ENCODE data around the gene SLC25A12.

DNA sequence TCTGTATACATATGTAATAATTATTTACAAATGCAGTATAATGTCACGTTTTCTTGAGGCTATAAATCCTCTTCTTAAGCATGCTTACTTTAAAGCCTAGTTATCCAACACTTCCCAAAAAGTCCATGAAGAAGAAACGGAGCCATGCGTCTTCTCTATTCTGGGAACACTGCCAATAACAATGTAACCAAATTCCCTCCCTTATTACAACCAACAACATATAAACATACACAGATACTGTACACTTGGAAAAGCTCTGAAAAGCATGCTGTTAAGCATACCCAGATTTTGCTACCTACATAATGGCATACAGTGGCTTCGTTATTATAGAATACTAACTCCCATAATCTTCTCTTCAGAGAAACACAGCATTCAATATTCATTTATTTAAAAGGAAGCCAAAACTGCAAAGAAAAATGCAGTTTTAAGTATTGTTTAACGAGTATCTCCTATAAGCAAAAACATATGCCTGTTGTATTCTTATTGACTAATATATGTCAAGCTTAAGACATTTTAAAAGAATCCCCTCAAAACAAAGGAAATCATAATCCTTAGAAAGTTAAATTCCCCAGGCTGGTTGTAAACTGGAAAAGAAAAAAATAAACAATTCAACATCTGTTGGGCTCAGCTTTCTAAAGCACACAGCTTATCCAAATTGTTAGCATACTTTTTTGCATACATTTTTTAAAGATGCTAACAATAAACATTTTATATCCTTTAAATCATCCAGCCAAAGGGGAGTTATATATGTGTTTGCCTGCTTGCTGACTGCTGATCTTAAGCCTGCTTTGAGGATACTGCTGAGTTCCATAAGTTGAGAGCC lies 83.4 kb downstream of the SLC25A12 start:
- no peak for TF ChIP-seq POLR2A (IDR thresholded peaks at IDR 0.05; ENCODE audit: extremely low read depth, insufficient read length)
- TF ChIP-seq, protein P1, sequence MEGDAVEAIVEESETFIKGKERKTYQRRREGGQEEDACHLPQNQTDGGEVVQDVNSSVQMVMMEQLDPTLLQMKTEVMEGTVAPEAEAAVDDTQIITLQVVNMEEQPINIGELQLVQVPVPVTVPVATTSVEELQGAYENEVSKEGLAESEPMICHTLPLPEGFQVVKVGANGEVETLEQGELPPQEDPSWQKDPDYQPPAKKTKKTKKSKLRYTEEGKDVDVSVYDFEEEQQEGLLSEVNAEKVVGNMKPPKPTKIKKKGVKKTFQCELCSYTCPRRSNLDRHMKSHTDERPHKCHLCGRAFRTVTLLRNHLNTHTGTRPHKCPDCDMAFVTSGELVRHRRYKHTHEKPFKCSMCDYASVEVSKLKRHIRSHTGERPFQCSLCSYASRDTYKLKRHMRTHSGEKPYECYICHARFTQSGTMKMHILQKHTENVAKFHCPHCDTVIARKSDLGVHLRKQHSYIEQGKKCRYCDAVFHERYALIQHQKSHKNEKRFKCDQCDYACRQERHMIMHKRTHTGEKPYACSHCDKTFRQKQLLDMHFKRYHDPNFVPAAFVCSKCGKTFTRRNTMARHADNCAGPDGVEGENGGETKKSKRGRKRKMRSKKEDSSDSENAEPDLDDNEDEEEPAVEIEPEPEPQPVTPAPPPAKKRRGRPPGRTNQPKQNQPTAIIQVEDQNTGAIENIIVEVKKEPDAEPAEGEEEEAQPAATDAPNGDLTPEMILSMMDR (IDR thresholded peaks at IDR 0.05; ENCODE audit: low read depth, low read length): no peak
